ENCODE data around the gene APBB2. TPM values are rescaled to one million over a fixed set of nuclear protein-coding genes. Genes with fewer than 3 reads are reported as not detected.
A peak's percentile ranks its signal among the peaks of the same experiment; 100 is the strongest.

The APBB2 gene
- total and polyA plus RNA-seq, 2 of the 8 experiments (the other 6 are each of a cell fraction or from before 2014, with no cell fraction given) = 58.7 to 59.4 TPM

DNA sequence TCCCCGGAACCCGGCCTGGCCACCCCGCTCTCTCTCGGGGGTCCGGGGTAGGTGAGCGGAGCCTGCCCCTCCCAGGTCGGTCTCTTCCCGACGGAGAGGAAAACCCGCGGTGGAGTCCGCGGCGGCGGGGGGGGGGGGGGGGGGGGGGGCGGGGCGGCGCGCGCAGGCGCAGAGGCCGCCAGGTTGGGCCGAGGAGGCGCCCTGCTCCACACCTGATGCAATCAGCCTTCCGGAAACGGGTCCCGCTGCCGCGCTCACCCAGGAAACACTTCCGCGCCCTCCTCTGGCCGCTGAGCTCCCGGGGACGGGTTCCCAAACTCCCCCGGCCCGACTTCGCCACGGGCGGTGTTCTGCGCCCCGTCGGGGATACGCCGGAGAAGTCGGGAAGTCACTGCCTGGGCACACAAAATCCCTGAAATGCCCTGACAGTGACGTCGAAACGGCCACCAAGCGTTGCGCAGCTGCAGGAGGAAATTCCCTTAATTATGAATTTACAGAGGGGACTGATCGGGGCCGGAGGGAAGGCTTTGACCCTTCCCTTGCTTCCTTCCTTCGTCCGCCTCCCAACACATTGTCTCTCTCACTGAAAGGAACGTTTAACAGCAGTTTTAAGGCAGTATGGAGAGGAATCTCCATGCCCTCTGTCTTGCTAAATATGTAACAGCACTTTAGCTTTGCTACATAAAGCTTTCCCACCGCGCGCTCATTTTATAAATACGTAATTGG lies 2.1 kb upstream of the APBB2 start:
- peak overlapping the region; percentile 82; the same call in 1 of the 2 replicates for H2BK12ac ChIP-seq (ENCODE audit: low read depth, low read length)
- no peak overlapping the region for H3K14ac ChIP-seq (ENCODE audit: insufficient read length)
- no peaks in the 10 kb centered on the region for H3K9me3 ChIP-seq (ENCODE audit: insufficient read depth in 2 of 2, low read depth in 1 of 2, low read length in 1 of 2)
- ChIA-PET CTCF (ENCODE audit: partially characterized antibody) (interaction anchor here (0.6 to 11.0 kb wide), 15 partner anchors 12 to 772 kb away, joined by 3 to 167 read pairs (median 4); no protein-coding TSS in a partner anchor), POLR2A (ENCODE audit: partially characterized antibody) (interaction anchor here (0.6 to 5.6 kb wide), 22 partner anchors 9 to 361 kb away, joined by 3 to 86 read pairs (median 3); partner anchors contain the start of gene UCHL1)
- FAIRE-seq = peak; percentile 19
- H3K9ac ChIP-seq (replicated peaks in 1 of 4; ENCODE audit: extremely low read depth in 1 of 4, low read depth in 3 of 4, low read length in 3 of 4) = peak overlapping the region; percentile 67 to 93 (median 91)
- peak overlapping the region; percentile 96 for H4K8ac ChIP-seq (ENCODE audit: extremely low read depth, insufficient read depth, low read length)
- peak overlapping the region; percentile 69 for H2AFZ ChIP-seq (ENCODE audit: low read length)
- peak overlapping the region; percentile 1; the same call in 1 of the 2 replicates for H2BK15ac ChIP-seq (ENCODE audit: low read length)
- H3K18ac ChIP-seq (ENCODE audit: extremely low read depth, low read length) = peak overlapping the region; percentile 89
- H3K56ac ChIP-seq (replicated peaks; ENCODE audit: insufficient read length, low read depth, low read length) = peak overlapping the region; percentile 11
- H4K91ac ChIP-seq (replicated peaks; ENCODE audit: insufficient read length, low read length) = peak overlapping the region; percentile 94
- peak overlapping the region; percentile 97 for H3K4ac ChIP-seq (replicated peaks; ENCODE audit: insufficient read length, low read depth, low read length)
- peak overlapping the region; percentile 92 for H4K5ac ChIP-seq (ENCODE audit: insufficient read length, low read depth, low read length)
- H3K4me3 ChIP-seq (ENCODE audit: extremely low read depth in 1 of 4, insufficient read depth in 2 of 4, low read depth in 3 of 4, low read length in 4 of 4) = peak overlapping the region; percentile 60 to 81 (median 72)
- no peaks in the 10 kb centered on the region; a peak in 1 of 7 replicates for H3K27me3 ChIP-seq (replicated peaks in 1 of 4; ENCODE audit: control insufficient read depth in 3 of 4, extremely low read depth in 1 of 4, insufficient read depth in 3 of 4, low read length in 3 of 4)
- peak overlapping the region; percentile 77 for H2BK120ac ChIP-seq (replicated peaks; ENCODE audit: low read depth, low read length)
- H4K20me1 ChIP-seq (replicated peaks in 1 of 2; ENCODE audit: control insufficient read depth in 1 of 2, insufficient read depth in 2 of 2, low read length in 2 of 2) = peaks cover 0 to 2% of the 10 kb centered on the region in 2 experiments
- H2AK5ac ChIP-seq (ENCODE audit: low read depth, low read length) = no peak overlapping the region; the same call in 1 of the 2 replicates
- H3K4me2 ChIP-seq (ENCODE audit: insufficient read depth in 1 of 2, low read depth in 2 of 2, low read length in 2 of 2) = peak overlapping the region; percentile 88 to 94
- no peaks in the 10 kb centered on the region for H3K79me1 ChIP-seq (ENCODE audit: low read depth, low read length)
- no peak overlapping the region for H2BK20ac ChIP-seq (ENCODE audit: low read length)
- H3K36me3 ChIP-seq (ENCODE audit: control insufficient read depth in 2 of 4, insufficient read depth in 4 of 4, low read length in 3 of 4) = no peaks in the 10 kb centered on the region
- peaks cover 10% of the 10 kb centered on the region for H3K23me2 ChIP-seq (ENCODE audit: low read depth, low read length)
- DNase-seq (ENCODE audit: low read depth in 1 of 2, low spot score in 2 of 2) = peak; percentile 62 to 91
- H3K4me1 ChIP-seq (replicated peaks in 1 of 4; ENCODE audit: control insufficient read depth in 3 of 4, insufficient read depth in 4 of 4, low read length in 3 of 4) = peaks cover 3 to 9% (median 6%) of the 10 kb centered on the region in 4 experiments; a peak in 6 of 7 replicates
- H3K23ac ChIP-seq (ENCODE audit: insufficient read length) = no peak overlapping the region
- H3K79me2 ChIP-seq (ENCODE audit: control insufficient read depth in 1 of 2, insufficient read depth in 2 of 2, low read length in 2 of 2) = peaks cover 0 to 21% of the 10 kb centered on the region in 2 experiments; a peak in 2 of 4 replicates
- H2BK5ac ChIP-seq (ENCODE audit: low read depth, low read length) = peak overlapping the region; percentile 97
- H3K27ac ChIP-seq (ENCODE audit: low read depth, low read length) = peak overlapping the region; percentile 94
- 0% methylated on average over 43 of the region's 59 CpGs; no CpG with 5 or more reads in 1 of the 2 experiments for WGBS, 2 experiments (ENCODE audit: extremely low coverage in 1 of 2, insufficient coverage in 1 of 2, insufficient read length in 1 of 2, insufficient replicate concordance in 2 of 2, low coverage in 1 of 2, low lambda C conversion rate in 2 of 2, missing lambda C conversion rate in 1 of 2)
- TF ChIP-seq RNF2 (IDR thresholded peaks at IDR 0.05; ENCODE audit: borderline replicate concordance, low read depth, low read length, missing control alignments, poor library complexity, severe bottlenecking) (no peak), POLR2A (IDR thresholded peaks at IDR 0.05; ENCODE audit: control extremely low read depth in 1 of 2, low read depth in 2 of 2, low read length in 2 of 2) (peak; percentile 64 to 89), NRF1 (IDR thresholded peaks at IDR 0.05; ENCODE audit: low read depth, low read length) (peak; percentile 66), GTF2F1 (IDR thresholded peaks at IDR 0.05; ENCODE audit: borderline replicate concordance, low read depth, low read length) (no peak), RFX5 (IDR thresholded peaks at IDR 0.05; ENCODE audit: borderline replicate concordance, low read depth, low read length) (no peak), KDM5A (IDR thresholded peaks at IDR 0.05; ENCODE audit: low read length) (no peak), SAP30 (IDR thresholded peaks at IDR 0.05; ENCODE audit: insufficient read depth, insufficient replicate concordance, low read length) (no peak), TAF7 (optimal IDR thresholded peaks at IDR 0.05; ENCODE audit: borderline replicate concordance, low read depth, low read length) (peak; percentile 71), EZH2 (IDR thresholded peaks at IDR 0.05; ENCODE audit: low read depth, low read length, severe bottlenecking) (no peak), JUND (IDR thresholded peaks at IDR 0.05; ENCODE audit: low read length) (0 out of 2 replicates have a peak, but pooled peaks have one; percentile 34)
- TF ChIP-seq, protein P1, sequence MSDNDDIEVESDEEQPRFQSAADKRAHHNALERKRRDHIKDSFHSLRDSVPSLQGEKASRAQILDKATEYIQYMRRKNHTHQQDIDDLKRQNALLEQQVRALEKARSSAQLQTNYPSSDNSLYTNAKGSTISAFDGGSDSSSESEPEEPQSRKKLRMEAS (IDR thresholded peaks at IDR 0.05) = peak; percentile 24

Data from H1 (cell line).